DMS79 treated with DMSO at 0.1 percent for 48 hours (cell line): ENCODE data around the gene RPUSD1.
"Not testable (repeated sequence)": the region's sequence is repeated elsewhere in the genome, so short reads cannot be mapped to it uniquely, and the experiment has no call there.

Experiments used
- DNase-seq: peaks from one replicate; lab custom pipeline; 2025; lab: John Stamatoyannopoulos, UW

Gene RPUSD1, protein sequence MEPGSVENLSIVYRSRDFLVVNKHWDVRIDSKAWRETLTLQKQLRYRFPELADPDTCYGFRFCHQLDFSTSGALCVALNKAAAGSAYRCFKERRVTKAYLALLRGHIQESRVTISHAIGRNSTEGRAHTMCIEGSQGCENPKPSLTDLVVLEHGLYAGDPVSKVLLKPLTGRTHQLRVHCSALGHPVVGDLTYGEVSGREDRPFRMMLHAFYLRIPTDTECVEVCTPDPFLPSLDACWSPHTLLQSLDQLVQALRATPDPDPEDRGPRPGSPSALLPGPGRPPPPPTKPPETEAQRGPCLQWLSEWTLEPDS

DNA sequence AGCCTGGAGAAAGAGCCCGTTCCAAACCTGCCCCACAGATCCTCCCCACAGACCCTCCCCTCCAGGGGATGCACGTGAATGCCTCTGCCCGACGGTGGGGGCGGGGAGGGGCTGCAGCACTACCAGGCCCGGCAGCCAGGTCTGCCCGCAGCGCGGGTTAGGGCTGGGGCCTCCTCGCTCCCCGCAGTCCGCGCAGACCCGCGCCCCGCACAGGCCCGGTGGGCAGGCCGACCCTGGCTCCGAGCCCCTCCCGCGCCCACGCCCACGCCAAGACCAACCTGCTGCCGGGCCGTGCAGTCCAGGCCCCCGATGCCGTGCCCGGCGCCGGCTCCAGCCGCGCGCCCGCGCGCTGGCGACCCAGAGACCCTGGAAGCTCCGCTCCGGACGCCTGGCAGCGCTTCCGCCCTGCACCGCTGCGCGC is at the start of gene RPUSD1:
TSS of gene RPUSD1 (minus strand) at position 404 of the 421 bp plus-strand sequence. CDS start 644 bp downstream, outside the sequence.
- DNase-seq: no peak

- not testable (repeated sequence) for DNase-seq
Observed at GRCh38 chr16:836822-837221, 48.6 kb upstream of the RPUSD1 start.

GRCh38 chr16:836221-836620 is 48.0 kb upstream of the RPUSD1 start:
- no peak for DNase-seq

DNA sequence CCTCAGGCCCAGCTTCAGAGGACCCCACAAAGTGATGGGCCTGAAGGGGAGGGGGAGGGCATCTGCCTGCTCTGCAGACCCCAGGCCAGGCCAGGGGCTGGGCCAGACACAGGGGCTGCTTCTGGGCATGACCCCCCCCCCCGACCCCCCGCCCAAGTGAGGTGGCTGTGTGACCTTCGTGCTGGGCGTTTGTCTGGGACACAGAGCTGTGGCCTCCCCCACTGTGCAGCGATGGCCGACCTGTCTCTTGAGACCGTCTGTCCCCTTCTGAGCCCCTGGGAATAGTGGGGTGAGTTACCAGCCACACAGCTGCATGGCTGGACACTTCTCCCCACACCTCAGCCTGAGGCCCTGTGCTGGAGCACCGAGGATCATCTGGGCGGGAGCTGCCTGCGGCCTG is 47.2 kb upstream of the RPUSD1 start:
- DNase-seq: no peak

DNA sequence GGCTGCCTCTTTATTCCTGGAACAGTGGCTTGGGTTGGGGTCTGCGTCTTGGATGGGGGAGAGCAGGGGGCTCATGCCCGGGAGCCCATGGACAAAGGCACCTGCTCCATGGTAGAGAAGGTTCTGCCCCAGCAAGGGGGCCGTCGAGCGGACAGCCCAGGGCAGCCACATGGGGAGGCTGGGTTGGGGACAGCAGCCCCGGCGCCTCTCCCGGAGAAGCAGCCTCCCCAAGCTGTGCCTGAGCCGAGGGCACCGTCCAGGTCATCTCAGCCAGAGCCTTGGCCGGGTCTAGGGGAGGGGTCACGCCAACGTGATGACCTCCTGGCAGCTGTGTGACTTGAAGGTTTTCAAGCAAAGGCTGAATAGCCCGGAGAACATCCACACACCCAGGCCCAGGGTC is 45.2 kb upstream of the RPUSD1 start:
- no peak for DNase-seq

- no peak for DNase-seq
Observed at GRCh38 chr16:832652-833336, 44.6 kb upstream of the RPUSD1 start.

GRCh38 chr16:831571-832413 is 43.6 kb upstream of the RPUSD1 start:
- no peak for DNase-seq

- DNase-seq: no peak
Observed at GRCh38 chr16:830871-831570, 42.8 kb upstream of the RPUSD1 start.

DNA sequence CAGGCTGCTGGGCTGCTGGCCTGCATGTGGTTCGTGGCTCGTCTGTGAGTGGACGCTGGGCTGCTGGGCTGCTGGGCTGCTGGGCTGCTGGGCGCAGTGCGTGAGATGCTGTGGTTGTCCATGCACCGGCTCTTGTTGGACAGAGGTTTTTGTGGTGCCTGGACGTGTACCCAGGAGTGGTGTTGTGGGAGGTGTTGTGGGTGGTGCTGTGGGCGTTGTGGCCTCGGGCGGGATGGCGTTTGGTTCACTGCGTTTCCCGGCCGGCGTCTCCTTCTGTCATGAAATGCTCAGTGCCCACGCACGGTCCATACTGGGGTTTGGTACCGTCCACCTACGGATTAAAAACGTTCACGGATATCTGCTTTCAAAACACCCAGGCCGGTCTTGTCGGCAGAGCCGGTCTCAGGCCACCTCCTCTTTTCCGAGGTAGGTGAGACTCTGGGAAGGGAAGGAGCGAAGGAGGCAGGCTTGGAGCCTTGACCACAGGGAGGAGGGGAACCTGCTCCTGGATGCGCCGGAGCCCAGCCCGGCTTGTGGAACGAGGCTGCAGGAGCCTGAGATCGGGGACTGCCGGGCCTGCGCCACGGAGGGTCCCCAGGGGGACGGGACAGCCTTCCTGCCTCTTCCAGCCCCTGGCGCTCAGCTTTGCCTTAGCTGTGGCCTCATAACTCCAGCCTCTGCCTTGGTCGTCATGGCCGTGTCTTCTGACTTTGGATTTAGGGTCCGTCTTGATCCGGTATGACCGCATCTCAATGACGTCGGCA is 42.1 kb upstream of the RPUSD1 start:
- no peak for DNase-seq

DNA sequence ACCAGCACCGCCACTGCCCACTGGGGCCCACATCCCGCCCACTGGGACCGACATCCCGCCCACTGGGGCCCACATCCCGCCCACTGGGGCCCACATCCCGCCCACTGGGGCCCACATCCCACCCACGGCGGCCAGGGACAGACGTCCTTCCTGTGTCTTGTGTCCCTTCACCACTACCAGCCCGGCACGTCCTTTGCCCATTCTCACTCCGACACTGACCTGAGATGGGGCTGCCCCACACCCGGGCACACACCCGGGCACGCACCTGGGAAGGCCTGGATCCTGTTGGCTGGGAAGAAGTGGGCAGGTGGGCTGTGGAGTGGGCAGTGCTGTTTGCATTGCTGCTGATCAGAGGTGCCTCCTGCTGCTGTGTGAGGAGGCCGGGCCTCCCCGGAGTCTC is 40.7 kb upstream of the RPUSD1 start:
- DNase-seq: no peak

GRCh38 chr16:827513-827912 is 39.3 kb upstream of the RPUSD1 start:
- DNase-seq: no peak

- peak; percentile 57 for DNase-seq
Observed at GRCh38 chr16:825341-826061, 37.3 kb upstream of the RPUSD1 start.

DNA sequence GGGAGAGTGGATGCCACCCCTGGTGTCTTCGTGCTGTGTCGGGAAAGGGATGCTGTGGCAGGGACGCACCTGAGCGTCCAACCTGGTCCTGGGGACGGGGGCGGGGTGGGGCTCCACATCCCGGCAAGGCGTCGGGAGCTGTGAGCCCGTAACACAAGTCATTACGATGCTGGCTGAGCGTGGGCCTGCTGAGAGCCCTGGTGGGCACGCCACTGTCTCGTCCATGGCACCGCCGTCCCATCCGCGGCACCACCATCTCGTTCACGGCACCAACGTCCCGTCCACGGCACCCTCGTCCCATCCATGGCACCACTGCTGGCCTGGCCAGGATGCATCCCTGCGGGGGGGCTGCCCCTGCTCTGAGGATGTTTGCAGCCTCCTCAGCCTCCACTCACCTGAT is 36.4 kb upstream of the RPUSD1 start:
- no peak for DNase-seq

GRCh38 chr16:824194-824593 is 36.0 kb upstream of the RPUSD1 start:
- no peak for DNase-seq

DNA sequence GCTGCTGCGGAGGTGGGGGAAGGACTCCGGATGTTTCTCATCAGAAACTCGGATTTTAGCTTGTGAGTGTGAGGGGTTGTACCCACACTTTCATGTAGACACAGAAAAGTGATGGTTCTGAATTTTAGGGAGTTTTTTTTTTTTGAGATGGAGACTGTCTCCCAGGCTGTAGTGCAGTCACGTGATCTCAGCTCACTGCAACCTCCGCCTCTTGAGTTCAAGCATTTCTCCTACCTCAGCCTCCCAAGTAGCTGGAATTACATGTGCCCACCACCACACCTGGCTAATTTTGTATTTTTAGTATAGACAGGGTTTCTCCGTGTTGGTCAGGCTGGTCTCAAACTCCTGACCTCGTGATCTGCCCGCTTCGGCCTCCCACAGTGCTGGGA is 34.7 kb upstream of the RPUSD1 start:
- DNase-seq: no peak

GRCh38 chr16:822174-822908 is 34.2 kb upstream of the RPUSD1 start:
- DNase-seq: no peak

DNA sequence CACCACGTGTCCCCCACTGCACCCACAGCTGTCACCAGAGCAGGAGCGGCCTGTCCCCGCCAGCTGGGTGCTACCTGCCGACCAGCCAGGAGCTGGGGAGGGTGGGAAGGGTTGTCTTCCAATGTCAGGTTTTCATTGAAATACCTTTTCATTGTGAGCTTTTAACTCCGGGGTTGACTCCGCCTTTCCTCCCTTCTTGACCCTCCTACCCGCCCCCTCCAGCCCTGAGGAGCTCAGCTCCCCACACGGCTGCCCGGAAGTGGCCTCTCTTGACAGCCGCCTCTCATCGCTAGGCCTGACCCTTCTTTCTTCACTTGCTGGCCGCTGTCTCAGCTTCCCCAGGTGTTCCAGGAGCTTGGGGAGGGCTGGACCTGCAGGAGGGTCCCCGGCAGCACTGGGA is 33.6 kb upstream of the RPUSD1 start:
- no peak for DNase-seq

GRCh38 chr16:820748-821147 is 32.6 kb upstream of the RPUSD1 start:
- DNase-seq: no peak

DNA sequence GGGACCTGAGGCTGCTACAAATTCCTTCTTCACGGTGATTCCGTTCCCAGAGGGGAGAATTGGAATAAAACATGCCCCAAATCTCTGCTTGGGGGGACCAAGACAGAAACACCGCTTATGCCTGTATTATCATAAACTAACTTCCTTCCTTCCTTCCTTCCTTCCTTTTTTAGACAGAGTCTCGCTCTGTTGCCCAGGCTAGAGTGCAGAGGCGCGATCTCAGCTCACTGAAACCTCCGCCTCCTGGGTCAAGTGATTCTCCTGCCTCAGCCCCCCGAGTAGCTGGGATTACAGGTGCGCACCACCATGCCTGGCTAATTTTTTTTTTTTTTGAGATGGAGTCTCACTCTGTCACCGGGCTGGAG is 31.8 kb upstream of the RPUSD1 start:
- DNase-seq: not testable (repeated sequence)
